SK-N-SH treated with all-trans-retinoic acid at 6 μM for 48 hours (cell line): ENCODE results near the gene ZNF341.

Experiments used
- ATAC-seq: fragments of 200-7000 bp; cut with Tn5 transposase; 3 replicates; pipeline ENCODE4 v1.9.1; 2020; ENCODE audit warnings: mild to moderate bottlenecking, moderate library complexity
- ARNTL ChIP-seq: fragments of 450-650 bp; formaldehyde crosslinking; IDR thresholded peaks from 2 replicates; pipeline ENCODE4 v1.5.0; 2020; ENCODE audit warnings: low read depth, mild to moderate bottlenecking, moderate library complexity, borderline replicate concordance
- BACH2 ChIP-seq: fragments of 250-450 bp; sonication (Bioruptor Pico); IDR thresholded peaks from 2 replicates; pipeline ENCODE4 v1.9.0; 2021; ENCODE audit warnings: mild to moderate bottlenecking, borderline replicate concordance
- CSDC2 ChIP-seq: fragments of 250-450 bp; sonication (Bioruptor Pico); IDR thresholded peaks from 2 replicates; pipeline ENCODE4 v1.5.0; 2020; ENCODE audit warnings: mild to moderate bottlenecking, moderate library complexity
- ESRRG ChIP-seq: fragments of 250-450 bp; sonication (Bioruptor Pico); IDR thresholded peaks from 2 replicates; pipeline ENCODE4 v1.6.1; 2021; ENCODE audit warnings: mild to moderate bottlenecking
- GLIS3 ChIP-seq: fragments of 250-450 bp; sonication (Bioruptor Pico); IDR thresholded peaks from 2 replicates; pipeline ENCODE4 v1.5.0; 2020; ENCODE audit warnings: mild to moderate bottlenecking, moderate library complexity
- OSR1 ChIP-seq: fragments of 250-450 bp; sonication (Bioruptor Pico); IDR thresholded peaks from 2 replicates; pipeline ENCODE4 v1.8.0; 2022; ENCODE audit warnings: moderate library complexity, mild to moderate bottlenecking, inconsistent platforms
- PPARA ChIP-seq: fragments of 250-450 bp; sonication (Bioruptor Pico); IDR thresholded peaks from 2 replicates; pipeline ENCODE4 v1.5.0; 2020; ENCODE audit warnings: mild to moderate bottlenecking, borderline replicate concordance
- RARB ChIP-seq: fragments of 250-450 bp; sonication (Bioruptor Pico); IDR thresholded peaks from 2 replicates; pipeline ENCODE4 v1.8.0; 2021; ENCODE audit warnings: mild to moderate bottlenecking, moderate library complexity
- SNAI2 ChIP-seq: fragments of 250-450 bp; sonication (Bioruptor Pico); IDR thresholded peaks from 2 replicates; pipeline ENCODE4 v1.5.0; 2020; ENCODE audit warnings: mild to moderate bottlenecking, moderate library complexity
- TCF4 ChIP-seq: fragments of 250-450 bp; sonication (Bioruptor Pico); IDR thresholded peaks from 2 replicates; pipeline ENCODE4 v1.8.0; 2021; ENCODE audit warnings: mild to moderate bottlenecking, moderate library complexity, borderline replicate concordance
- TOX ChIP-seq: fragments of 250-450 bp; sonication (Bioruptor Pico); IDR thresholded peaks from 2 replicates; pipeline ENCODE4 v1.8.0; 2021; ENCODE audit warnings: mild to moderate bottlenecking, moderate library complexity, borderline replicate concordance
- ZC3H10 ChIP-seq: fragments of 250-450 bp; sonication (Bioruptor Pico); IDR thresholded peaks from 2 replicates; pipeline ENCODE4 v1.5.1; 2021; ENCODE audit warnings: mild to moderate bottlenecking, moderate library complexity
- ZFP3 ChIP-seq: fragments of 250-450 bp; sonication (Bioruptor Pico); IDR thresholded peaks from 2 replicates; pipeline ENCODE4 v1.5.0; 2020; ENCODE audit warnings: mild to moderate bottlenecking, moderate library complexity
- ZFP30 ChIP-seq: fragments of 450-650 bp; formaldehyde crosslinking; IDR thresholded peaks from 2 replicates; pipeline ENCODE4 v1.5.0; 2022; ENCODE audit warnings: mild to moderate bottlenecking, moderate library complexity
- ZNF565 ChIP-seq: fragments of 450-650 bp; formaldehyde crosslinking; conservative IDR thresholded peaks from 2 replicates; pipeline ENCODE4 v1.5.0; 2020; ENCODE audit warnings: low read depth, mild to moderate bottlenecking, moderate library complexity
- ZNF70 ChIP-seq: fragments of 450-650 bp; formaldehyde crosslinking; IDR thresholded peaks from 2 replicates; pipeline ENCODE4 v1.5.0; 2020; ENCODE audit warnings: mild to moderate bottlenecking, moderate library complexity
- ZNF8 ChIP-seq: fragments of 450-650 bp; formaldehyde crosslinking; IDR thresholded peaks from 2 replicates; pipeline ENCODE4 v1.5.0; 2020; ENCODE audit warnings: mild to moderate bottlenecking, moderate library complexity
- TF ChIP-seq, protein P1 (sequence below): fragments of 250-450 bp; sonication (Bioruptor Pico); IDR thresholded peaks from 2 replicates; pipeline ENCODE4 v1.5.1; 2020; ENCODE audit warnings: low read depth, mild to moderate bottlenecking, moderate library complexity
- TF ChIP-seq, protein P2 (sequence below): fragments of 250-450 bp; sonication (Bioruptor Pico); IDR thresholded peaks from 2 replicates; pipeline ENCODE4 v1.8.0; 2020; ENCODE audit warnings: mild to moderate bottlenecking, moderate library complexity, borderline replicate concordance
- TF ChIP-seq, protein P3 (sequence below): fragments of 250-450 bp; sonication (Bioruptor Pico); IDR thresholded peaks from 2 replicates; pipeline ENCODE4 v1.5.1; 2021; ENCODE audit warnings: mild to moderate bottlenecking, moderate library complexity
- TF ChIP-seq, protein P4 (sequence below): fragments of 250-450 bp; sonication (Bioruptor Pico); IDR thresholded peaks from 2 replicates; pipeline ENCODE4 v1.5.0; 2020; ENCODE audit warnings: mild to moderate bottlenecking, moderate library complexity
- TF ChIP-seq, protein P5 (sequence below): fragments of 250-450 bp; sonication (Bioruptor Pico); IDR thresholded peaks from 2 replicates; pipeline ENCODE4 v1.8.0; 2021; ENCODE audit warnings: low read depth, mild to moderate bottlenecking, moderate library complexity, borderline replicate concordance

The ZNF341 gene

DNA sequence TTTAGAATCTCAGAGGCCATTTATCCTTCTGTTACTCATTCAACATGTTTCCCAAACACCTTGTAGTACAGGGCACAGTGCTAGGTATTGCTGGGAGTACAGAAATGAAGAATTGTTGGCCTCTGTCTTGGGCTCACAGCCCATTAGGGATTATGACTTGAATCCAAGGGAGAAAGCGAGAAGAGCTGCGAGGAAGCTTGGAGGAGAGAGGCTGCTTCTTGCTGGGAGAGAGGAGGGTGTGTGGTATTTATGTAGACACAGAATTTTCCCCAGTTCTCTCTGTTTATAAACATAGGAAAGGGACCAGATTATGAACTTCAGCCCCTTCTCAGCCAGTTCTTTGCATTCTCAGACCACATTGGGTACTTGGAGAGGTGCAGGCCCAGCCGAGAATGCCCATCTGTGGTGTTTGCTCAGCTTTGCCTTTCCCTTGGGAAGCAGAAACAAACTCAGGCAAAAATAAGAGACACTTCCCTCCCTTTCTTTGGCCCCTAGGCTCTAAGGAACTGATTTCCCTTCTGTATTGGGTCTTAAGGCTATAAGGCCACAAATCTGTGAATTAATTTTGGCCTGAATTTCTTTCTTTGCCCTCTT is 97.3 kb downstream of the ZNF341 start:
- TF ChIP-seq BACH2 (CRISPR knock-in tag): no peak
- no peak for TF ChIP-seq SNAI2
- TF ChIP-seq, protein P1, sequence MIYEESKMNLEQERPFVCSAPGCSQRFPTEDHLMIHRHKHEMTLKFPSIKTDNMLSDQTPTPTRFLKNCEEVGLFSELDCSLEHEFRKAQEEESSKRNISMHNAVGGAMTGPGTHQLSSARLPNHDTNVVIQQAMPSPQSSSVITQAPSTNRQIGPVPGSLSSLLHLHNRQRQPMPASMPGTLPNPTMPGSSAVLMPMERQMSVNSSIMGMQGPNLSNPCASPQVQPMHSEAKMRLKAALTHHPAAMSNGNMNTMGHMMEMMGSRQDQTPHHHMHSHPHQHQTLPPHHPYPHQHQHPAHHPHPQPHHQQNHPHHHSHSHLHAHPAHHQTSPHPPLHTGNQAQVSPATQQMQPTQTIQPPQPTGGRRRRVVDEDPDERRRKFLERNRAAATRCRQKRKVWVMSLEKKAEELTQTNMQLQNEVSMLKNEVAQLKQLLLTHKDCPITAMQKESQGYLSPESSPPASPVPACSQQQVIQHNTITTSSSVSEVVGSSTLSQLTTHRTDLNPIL (CRISPR knock-in tag): no peak
- no peak for TF ChIP-seq ZC3H10
- no peak for TF ChIP-seq ZNF70 (CRISPR knock-in tag)
- TF ChIP-seq OSR1 (CRISPR knock-in tag): no peak
- TF ChIP-seq TCF4 (CRISPR knock-in tag): no peak
- no peak for TF ChIP-seq GLIS3 (CRISPR knock-in tag)
- TF ChIP-seq TOX (CRISPR knock-in tag): no peak
- TF ChIP-seq ZFP30 (CRISPR knock-in tag): no peak
- TF ChIP-seq ARNTL (CRISPR knock-in tag): no peak
- TF ChIP-seq ZNF565 (CRISPR knock-in tag): no peak
- no peak for TF ChIP-seq CSDC2 (CRISPR knock-in tag)
- TF ChIP-seq, protein P2, sequence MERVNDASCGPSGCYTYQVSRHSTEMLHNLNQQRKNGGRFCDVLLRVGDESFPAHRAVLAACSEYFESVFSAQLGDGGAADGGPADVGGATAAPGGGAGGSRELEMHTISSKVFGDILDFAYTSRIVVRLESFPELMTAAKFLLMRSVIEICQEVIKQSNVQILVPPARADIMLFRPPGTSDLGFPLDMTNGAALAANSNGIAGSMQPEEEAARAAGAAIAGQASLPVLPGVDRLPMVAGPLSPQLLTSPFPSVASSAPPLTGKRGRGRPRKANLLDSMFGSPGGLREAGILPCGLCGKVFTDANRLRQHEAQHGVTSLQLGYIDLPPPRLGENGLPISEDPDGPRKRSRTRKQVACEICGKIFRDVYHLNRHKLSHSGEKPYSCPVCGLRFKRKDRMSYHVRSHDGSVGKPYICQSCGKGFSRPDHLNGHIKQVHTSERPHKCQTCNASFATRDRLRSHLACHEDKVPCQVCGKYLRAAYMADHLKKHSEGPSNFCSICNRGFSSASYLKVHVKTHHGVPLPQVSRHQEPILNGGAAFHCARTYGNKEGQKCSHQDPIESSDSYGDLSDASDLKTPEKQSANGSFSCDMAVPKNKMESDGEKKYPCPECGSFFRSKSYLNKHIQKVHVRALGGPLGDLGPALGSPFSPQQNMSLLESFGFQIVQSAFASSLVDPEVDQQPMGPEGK (CRISPR knock-in tag): no peak
- TF ChIP-seq, protein P3, sequence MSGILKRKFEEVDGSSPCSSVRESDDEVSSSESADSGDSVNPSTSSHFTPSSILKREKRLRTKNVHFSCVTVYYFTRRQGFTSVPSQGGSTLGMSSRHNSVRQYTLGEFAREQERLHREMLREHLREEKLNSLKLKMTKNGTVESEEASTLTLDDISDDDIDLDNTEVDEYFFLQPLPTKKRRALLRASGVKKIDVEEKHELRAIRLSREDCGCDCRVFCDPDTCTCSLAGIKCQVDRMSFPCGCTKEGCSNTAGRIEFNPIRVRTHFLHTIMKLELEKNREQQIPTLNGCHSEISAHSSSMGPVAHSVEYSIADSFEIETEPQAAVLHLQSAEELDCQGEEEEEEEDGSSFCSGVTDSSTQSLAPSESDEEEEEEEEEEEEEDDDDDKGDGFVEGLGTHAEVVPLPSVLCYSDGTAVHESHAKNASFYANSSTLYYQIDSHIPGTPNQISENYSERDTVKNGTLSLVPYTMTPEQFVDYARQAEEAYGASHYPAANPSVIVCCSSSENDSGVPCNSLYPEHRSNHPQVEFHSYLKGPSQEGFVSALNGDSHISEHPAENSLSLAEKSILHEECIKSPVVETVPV (CRISPR knock-in tag): no peak
- TF ChIP-seq RARB: no peak
- TF ChIP-seq ESRRG (CRISPR knock-in tag): no peak
- ATAC-seq: no peak

DNA sequence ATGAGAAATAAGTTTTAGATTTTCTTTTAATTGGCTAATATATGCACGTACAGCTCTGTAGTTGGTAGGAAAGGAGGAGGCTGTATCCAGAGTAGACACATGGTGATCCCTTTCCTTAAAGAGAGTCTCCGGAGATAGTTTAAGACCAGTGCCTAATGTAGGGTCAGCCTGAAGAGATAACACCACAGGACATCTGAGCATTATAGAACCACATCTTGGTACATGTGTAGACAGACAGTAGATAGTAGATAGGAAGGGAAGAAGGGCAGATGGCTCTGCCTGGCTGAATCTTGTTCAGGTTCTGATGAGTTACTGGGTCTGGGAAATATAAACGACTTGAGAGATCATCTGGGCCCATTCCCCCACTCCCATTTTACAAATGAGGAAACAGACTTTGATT is 97.8 kb downstream of the ZNF341 start:
- TF ChIP-seq ZNF70 (CRISPR knock-in tag): no peak
- no peak for TF ChIP-seq CSDC2 (CRISPR knock-in tag)
- TF ChIP-seq TCF4 (CRISPR knock-in tag): no peak
- TF ChIP-seq ESRRG (CRISPR knock-in tag): no peak
- TF ChIP-seq RARB: no peak
- no peak for TF ChIP-seq OSR1 (CRISPR knock-in tag)
- no peak for TF ChIP-seq GLIS3 (CRISPR knock-in tag)
- TF ChIP-seq ZNF565 (CRISPR knock-in tag): no peak
- no peak for ATAC-seq

DNA sequence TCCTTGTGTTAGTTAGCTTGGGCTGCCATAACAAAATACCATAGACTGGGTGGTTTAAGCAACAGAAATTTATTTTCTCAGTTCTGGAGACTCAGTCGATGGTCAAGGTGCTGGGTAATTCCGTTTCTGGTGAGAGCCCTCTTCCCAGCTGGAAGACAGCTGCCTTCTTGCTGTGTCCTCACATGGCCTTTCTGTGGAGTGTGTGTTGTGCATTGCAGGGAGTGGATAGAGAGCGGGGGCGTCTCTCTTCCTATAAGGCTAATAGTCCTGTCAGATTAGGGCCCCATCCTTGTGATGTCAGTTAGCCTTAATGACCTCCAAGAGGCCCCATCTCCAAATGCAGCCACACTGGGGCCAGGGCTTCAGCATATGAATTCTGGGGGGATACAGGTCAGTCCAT is 98.6 kb downstream of the ZNF341 start:
- no peak; the same call in 2 of the 3 replicates for ATAC-seq
- TF ChIP-seq ARNTL (CRISPR knock-in tag) (no peak), GLIS3 (CRISPR knock-in tag) (no peak), OSR1 (CRISPR knock-in tag) (no peak), ZNF565 (CRISPR knock-in tag) (no peak), PPARA (CRISPR knock-in tag) (no peak), TOX (CRISPR knock-in tag) (no peak), ZC3H10 (no peak), ZFP3 (CRISPR knock-in tag) (no peak), SNAI2 (no peak), ZNF8 (CRISPR knock-in tag) (no peak), CSDC2 (CRISPR knock-in tag) (no peak), ESRRG (CRISPR knock-in tag) (no peak), RARB (no peak), TCF4 (CRISPR knock-in tag) (no peak), ZFP30 (CRISPR knock-in tag) (no peak)
- TF ChIP-seq, protein P2 (CRISPR knock-in tag): no peak
- TF ChIP-seq, protein P3 (CRISPR knock-in tag): no peak
- TF ChIP-seq, protein P4, sequence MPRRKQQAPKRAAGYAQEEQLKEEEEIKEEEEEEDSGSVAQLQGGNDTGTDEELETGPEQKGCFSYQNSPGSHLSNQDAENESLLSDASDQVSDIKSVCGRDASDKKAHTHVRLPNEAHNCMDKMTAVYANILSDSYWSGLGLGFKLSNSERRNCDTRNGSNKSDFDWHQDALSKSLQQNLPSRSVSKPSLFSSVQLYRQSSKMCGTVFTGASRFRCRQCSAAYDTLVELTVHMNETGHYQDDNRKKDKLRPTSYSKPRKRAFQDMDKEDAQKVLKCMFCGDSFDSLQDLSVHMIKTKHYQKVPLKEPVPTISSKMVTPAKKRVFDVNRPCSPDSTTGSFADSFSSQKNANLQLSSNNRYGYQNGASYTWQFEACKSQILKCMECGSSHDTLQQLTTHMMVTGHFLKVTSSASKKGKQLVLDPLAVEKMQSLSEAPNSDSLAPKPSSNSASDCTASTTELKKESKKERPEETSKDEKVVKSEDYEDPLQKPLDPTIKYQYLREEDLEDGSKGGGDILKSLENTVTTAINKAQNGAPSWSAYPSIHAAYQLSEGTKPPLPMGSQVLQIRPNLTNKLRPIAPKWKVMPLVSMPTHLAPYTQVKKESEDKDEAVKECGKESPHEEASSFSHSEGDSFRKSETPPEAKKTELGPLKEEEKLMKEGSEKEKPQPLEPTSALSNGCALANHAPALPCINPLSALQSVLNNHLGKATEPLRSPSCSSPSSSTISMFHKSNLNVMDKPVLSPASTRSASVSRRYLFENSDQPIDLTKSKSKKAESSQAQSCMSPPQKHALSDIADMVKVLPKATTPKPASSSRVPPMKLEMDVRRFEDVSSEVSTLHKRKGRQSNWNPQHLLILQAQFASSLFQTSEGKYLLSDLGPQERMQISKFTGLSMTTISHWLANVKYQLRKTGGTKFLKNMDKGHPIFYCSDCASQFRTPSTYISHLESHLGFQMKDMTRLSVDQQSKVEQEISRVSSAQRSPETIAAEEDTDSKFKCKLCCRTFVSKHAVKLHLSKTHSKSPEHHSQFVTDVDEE (CRISPR knock-in tag): no peak
- TF ChIP-seq, protein P5, sequence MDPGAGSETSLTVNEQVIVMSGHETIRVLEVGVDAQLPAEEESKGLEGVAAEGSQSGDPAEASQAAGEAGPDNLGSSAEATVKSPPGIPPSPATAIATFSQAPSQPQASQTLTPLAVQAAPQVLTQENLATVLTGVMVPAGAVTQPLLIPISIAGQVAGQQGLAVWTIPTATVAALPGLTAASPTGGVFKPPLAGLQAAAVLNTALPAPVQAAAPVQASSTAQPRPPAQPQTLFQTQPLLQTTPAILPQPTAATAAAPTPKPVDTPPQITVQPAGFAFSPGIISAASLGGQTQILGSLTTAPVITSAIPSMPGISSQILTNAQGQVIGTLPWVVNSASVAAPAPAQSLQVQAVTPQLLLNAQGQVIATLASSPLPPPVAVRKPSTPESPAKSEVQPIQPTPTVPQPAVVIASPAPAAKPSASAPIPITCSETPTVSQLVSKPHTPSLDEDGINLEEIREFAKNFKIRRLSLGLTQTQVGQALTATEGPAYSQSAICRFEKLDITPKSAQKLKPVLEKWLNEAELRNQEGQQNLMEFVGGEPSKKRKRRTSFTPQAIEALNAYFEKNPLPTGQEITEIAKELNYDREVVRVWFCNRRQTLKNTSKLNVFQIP: no peak
